Common myeloid progenitor, CD34-positive (primary cell): Measurements from ENCODE around the gene OCIAD2.

ENCODE experiments used
- CTCF ChIA-PET: fragments of 350-600 bp; sonication (Branson Sonifier 250); formaldehyde crosslinking; loops from one replicate; lab custom pipeline; 2021; ENCODE audit warnings: antibody characterized with exemption; lab: Charles Lee
- POLR2A ChIA-PET: fragments of 350-600 bp; sonication (Branson Sonifier 250); formaldehyde crosslinking; loops from one replicate; lab custom pipeline; 2021; ENCODE audit warnings: antibody characterized with exemption; lab: Charles Lee
- DNase-seq, 3 donors: peaks; one replicate each; pipeline versions ENCODE4 v3.0.0 to v3.0.0-alpha.2; 2013
- H3K27ac ChIP-seq, 2 experiments: 1 replicate in 1 of 2; 2 replicates in 1 of 2; pipeline ENCODE4 v1.7.0; 2013; ENCODE audit warnings: inconsistent platforms in 2 of 2, low read length in 2 of 2, mild to moderate bottlenecking in 2 of 2, low read depth in 1 of 2, moderate library complexity in 1 of 2; ENCODE audit not compliant: severe bottlenecking in 2 of 2, insufficient read depth in 1 of 2, poor library complexity in 1 of 2
- H3K27me3 ChIP-seq, 5 experiments: replicated peaks in 2 of 5; 1 replicate in 3 of 5; 2 replicates in 2 of 5; pipeline versions ENCODE4 v1.6.1 to v1.7.0; 2013; ENCODE audit warnings: low read length in 4 of 5, mild to moderate bottlenecking in 2 of 5, moderate library complexity in 2 of 5, inconsistent platforms in 1 of 5; ENCODE audit not compliant: insufficient read depth in 5 of 5, control insufficient read depth in 4 of 5
- H3K36me3 ChIP-seq, 4 experiments: 1 replicate in 2 of 4; 2 replicates in 2 of 4; pipeline versions ENCODE4 v1.6.1 to v1.7.0; 2013; ENCODE audit warnings: low read length in 3 of 4, control low read depth in 1 of 4, mild to moderate bottlenecking in 1 of 4; ENCODE audit not compliant: control insufficient read depth in 4 of 4, insufficient read depth in 4 of 4
- H3K4me1 ChIP-seq, 4 experiments: 1 replicate in 3 of 4; 2 replicates in 1 of 4; pipeline versions ENCODE4 v1.6.1 to v1.7.1; 2013; ENCODE audit warnings: low read length in 3 of 4, mild to moderate bottlenecking in 3 of 4, control low read depth in 1 of 4, inconsistent platforms in 1 of 4, moderate library complexity in 1 of 4; ENCODE audit not compliant: control insufficient read depth in 4 of 4, insufficient read depth in 4 of 4; ENCODE audit errors: control extremely low read depth in 1 of 4
- H3K4me3 ChIP-seq, 7 experiments: 1 replicate in 4 of 7; 2 replicates in 3 of 7; pipeline versions ENCODE4 v1.5.1 to v1.7.0; 2013; ENCODE audit warnings: mild to moderate bottlenecking in 7 of 7, low read length in 6 of 7, moderate library complexity in 6 of 7, inconsistent platforms in 2 of 7, low read depth in 2 of 7, control low read depth in 1 of 7; ENCODE audit not compliant: insufficient read depth in 4 of 7, control insufficient read depth in 1 of 7; ENCODE audit errors: extremely low read depth in 1 of 7
- H3K9me3 ChIP-seq, 5 experiments: 1 replicate in 4 of 5; 2 replicates in 1 of 5; pipeline versions ENCODE4 v1.6.1 to v1.7.1; 2013; ENCODE audit warnings: low read length in 4 of 5, mild to moderate bottlenecking in 2 of 5, inconsistent platforms in 1 of 5, low read depth in 1 of 5, moderate library complexity in 1 of 5; ENCODE audit not compliant: control insufficient read depth in 4 of 5, insufficient read depth in 2 of 5; ENCODE audit errors: control extremely low read depth in 1 of 5
- WGBS: methylation state at CpG from one replicate; pipeline ENCODE4 v1.1.5; 2013; ENCODE audit not compliant: insufficient coverage; 5-methylcytosine and 5-hydroxymethylcytosine counted together

Gene OCIAD2

DNA sequence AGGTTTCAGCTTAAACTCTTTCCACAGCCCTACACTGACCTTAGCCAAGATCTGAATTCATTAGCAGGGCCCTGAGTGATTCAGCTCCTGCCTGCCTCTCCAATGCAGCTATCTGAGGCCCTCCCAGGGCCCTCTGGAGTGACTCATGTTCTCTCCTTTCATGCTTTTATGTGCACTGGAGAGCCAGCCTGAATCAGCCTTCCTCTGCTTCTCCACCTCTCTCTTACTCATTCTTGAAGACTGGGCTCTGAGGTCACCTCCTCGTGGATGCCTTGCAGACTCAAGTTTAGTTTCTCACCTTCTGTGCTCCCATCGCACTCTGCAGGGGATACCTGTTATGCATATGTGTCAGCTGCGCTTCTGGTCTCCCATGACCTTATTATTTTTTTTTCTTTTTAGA is 3.1 kb upstream of the OCIAD2 start:
- Histone ChIP-seq H3K36me3 (peaks cover 0 to under 1% (median under 1%) of the 10 kb centered on the region in 4 experiments), H3K27me3 (no peaks in the 10 kb centered on the region), H3K4me3 (no peak overlapping the region), H3K4me1 (peaks cover 0 to 16% (median 12%) of the 10 kb centered on the region in 4 experiments), H3K9me3 (peaks cover 0 to 1% (median 0%) of the 10 kb centered on the region in 5 experiments), H3K27ac (no peak overlapping the region)
- POLR2A ChIA-PET: no interaction called here
- DNase-seq: peak in 2 of 3 donors; percentile 17 to 26
- 84% methylated on average over 2 of the region's 3 CpGs for WGBS
- CTCF ChIA-PET: interaction anchor here (0.7 kb wide), 1 partner anchor 331 kb away, joined by 4 read pairs; no protein-coding TSS in a partner anchor

DNA sequence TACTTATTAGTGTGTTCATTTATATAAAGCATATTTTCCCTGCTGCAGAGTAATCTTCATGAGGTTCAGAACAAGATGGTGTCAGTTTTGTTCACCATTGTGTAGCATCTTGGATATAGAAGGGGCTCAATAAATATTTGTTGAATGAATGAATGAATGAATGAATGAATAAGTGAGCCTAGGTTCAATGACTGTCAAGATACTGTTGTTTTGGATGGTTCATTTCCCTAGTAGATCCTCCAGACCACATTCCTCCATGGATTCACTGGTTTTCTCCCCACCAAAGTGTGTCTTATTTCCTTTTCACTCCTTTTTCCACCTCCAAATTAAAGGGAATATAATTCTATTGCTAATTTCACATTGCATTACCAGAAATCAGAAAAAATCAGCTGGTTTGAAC is 2.1 kb upstream of the OCIAD2 start:
- Histone ChIP-seq H3K36me3 (peaks cover 0 to 8% (median 7%) of the 10 kb centered on the region in 4 experiments), H3K9me3 (no peaks in the 10 kb centered on the region), H3K4me3 (no peak overlapping the region), H3K4me1 (peaks cover 0 to 16% (median 12%) of the 10 kb centered on the region in 4 experiments), H3K27me3 (no peaks in the 10 kb centered on the region), H3K27ac (no peak overlapping the region)
- DNase-seq: no peak
- POLR2A ChIA-PET: no interaction called here
- CTCF ChIA-PET: no interaction called here

DNA sequence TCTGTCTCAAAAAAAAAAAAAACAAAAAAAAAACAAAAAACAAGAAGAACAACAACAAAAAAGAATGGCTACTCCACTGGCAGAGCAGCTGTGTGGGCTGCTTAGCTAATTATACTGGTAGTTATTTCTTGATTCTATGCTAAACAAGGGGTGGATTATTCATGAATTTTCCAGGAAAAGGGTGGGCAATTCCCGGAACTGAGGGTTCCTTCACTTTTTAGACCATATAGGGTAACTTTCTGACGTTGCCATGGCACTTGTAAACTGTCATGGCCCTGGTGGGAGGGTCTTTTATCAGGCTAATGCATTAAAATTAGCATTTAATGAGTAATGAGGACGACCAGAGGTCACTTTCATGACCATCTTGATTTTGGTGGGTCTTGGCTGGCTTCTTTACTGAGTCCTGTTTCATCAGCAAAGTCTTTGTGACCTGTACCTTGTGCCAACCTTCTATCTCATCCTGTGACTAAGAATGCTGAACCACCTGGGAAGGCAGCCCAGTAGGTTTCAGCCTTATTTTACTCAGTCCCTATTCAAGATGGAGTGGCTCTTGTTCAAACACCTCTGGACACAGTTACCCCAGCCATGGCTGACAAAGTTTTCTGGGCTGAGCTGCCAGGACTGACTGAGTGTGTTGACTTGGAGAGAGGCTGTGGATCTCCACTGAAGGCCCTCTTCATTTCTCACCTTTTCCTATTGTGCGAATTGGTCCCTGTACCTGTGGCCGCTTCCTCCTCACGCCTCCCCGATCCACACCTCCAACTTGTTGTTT is 1.3 kb upstream of the OCIAD2 start:
- WGBS: 99% methylated on average over 6 of the region's 7 CpGs
- no peak overlapping the region for H3K27ac ChIP-seq
- ChIA-PET POLR2A (no interaction called here), CTCF (no interaction called here)
- peaks cover 4 to 10% (median 9%) of the 10 kb centered on the region in 4 experiments for H3K36me3 ChIP-seq
- H3K9me3 ChIP-seq: no peaks in the 10 kb centered on the region
- H3K4me1 ChIP-seq: peaks cover 0 to 16% (median 12%) of the 10 kb centered on the region in 4 experiments
- no peaks in the 10 kb centered on the region for H3K27me3 ChIP-seq
- DNase-seq: no peak
- H3K4me3 ChIP-seq: no peak overlapping the region

DNA sequence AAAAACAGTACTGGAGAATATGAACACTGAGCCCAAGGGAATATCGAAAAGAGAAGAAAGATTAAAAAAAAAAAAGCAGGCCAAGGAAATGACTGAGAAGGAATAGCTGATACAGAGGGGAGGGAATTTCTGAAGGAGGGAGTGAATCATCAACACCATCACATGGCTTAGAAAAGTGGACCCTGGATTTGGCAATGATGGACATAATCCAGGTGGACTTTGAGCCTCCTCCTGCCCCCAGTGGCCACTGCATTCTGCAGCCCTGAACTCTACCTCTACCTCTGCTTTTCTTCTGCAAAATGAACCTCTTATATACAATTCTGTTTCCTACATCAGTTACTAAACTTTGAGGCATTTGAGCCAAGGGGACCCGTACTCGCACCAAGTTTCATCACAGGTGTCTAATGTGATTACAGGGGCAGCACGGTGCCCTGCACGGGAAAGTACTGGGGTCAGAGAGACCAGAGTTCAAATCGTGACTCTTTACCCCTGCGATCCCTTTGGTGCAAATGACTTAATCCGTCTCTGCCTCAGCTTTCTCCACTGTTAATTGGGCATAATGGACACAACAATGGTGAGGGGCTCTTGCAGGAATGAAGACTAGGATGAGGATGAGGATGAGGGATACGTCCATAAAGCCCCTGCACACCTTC is 1.1 kb downstream of the OCIAD2 start:
- DNase-seq: no peak
- Histone ChIP-seq H3K4me3 (peak overlapping the region; percentile 58 to 82 (median 75)), H3K27ac (no peak overlapping the region), H3K9me3 (no peaks in the 10 kb centered on the region), H3K4me1 (peaks cover 0 to 19% (median 14%) of the 10 kb centered on the region in 4 experiments), H3K36me3 (peaks cover 8 to 24% (median 23%) of the 10 kb centered on the region in 4 experiments), H3K27me3 (no peaks in the 10 kb centered on the region)
- POLR2A ChIA-PET: no interaction called here
- CTCF ChIA-PET: interaction anchor here (0.8 to 1.2 kb wide), 3 partner anchors 14 to 56 kb away, joined by 3 to 4 read pairs (median 3); no protein-coding TSS in a partner anchor
- WGBS: 85% methylated on average over 8 of the region's 9 CpGs

DNA sequence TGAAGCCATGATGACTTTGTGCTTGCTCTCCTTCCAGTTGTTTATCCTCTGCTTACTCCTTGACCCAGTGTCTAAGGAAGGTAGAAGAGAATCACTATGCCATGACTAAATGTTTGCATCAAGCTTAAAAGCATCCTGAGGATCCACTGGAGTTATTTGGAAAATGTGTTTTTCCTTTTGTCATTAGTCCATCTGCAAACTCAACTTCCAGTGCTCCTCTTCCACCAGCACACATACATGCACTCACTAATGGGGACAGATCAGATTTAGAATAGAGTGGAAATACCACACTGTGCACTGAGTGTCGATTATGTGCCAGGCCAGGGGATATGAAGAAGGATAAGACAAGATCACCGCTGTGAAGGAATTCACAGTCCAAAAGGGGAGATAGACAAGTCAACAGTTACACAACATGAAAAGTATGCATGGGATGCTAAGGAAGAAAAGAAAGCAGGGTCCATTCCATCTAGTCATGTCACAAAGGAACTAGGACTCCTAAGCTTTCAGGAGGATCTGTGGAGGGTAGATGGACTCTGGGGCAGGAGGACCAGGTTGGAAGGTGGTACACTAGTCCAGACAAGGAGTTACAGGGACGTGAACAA is 1.9 kb downstream of the OCIAD2 start:
- Histone ChIP-seq H3K4me1 (peaks cover 2 to 27% (median 21%) of the 10 kb centered on the region in 4 experiments), H3K36me3 (peaks cover 8 to 24% (median 23%) of the 10 kb centered on the region in 4 experiments), H3K27me3 (no peaks in the 10 kb centered on the region), H3K27ac (no peak overlapping the region), H3K4me3 (no peak overlapping the region), H3K9me3 (no peaks in the 10 kb centered on the region)
- CTCF ChIA-PET: interaction anchor here (0.8 kb wide), 1 partner anchor 13 kb away, joined by 3 read pairs; no protein-coding TSS in a partner anchor
- POLR2A ChIA-PET: no interaction called here
- DNase-seq: no peak
- WGBS: 100% methylated on average over 3 of the region's 3 CpGs

DNA sequence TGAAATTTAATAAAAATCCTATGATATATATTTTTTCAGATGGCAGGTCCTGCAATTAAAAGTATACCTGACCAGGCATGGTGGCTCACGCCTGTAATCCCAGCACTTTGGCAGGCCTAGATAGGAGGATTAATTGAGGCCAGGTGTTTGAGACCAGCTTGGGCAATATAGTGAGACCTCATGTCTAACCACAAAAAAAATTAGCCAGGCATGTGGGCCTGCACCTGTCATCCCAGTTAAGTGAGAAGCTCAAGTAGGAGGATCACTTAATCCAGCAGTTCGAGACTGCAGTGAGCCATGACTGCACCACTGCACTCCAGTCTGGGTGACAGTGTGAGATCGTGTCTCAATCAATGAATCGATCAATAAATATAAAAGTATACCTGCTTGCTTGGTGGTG is 2.5 kb downstream of the OCIAD2 start:
- 100% methylated on average over 4 of the region's 4 CpGs for WGBS
- ChIA-PET POLR2A (interaction anchor here (0.6 kb wide), 1 partner anchor 201 kb away, joined by 6 read pairs; no protein-coding TSS in a partner anchor), CTCF (no interaction called here)
- H3K4me3 ChIP-seq: no peak overlapping the region
- no peak for DNase-seq
- peaks cover 8 to 24% (median 23%) of the 10 kb centered on the region in 4 experiments for H3K36me3 ChIP-seq
- H3K9me3 ChIP-seq: no peaks in the 10 kb centered on the region
- H3K4me1 ChIP-seq: peaks cover 2 to 33% (median 26%) of the 10 kb centered on the region in 4 experiments
- H3K27ac ChIP-seq: no peak overlapping the region
- no peaks in the 10 kb centered on the region for H3K27me3 ChIP-seq
